Measurements from ENCODE around the gene PHIP.

DNA sequence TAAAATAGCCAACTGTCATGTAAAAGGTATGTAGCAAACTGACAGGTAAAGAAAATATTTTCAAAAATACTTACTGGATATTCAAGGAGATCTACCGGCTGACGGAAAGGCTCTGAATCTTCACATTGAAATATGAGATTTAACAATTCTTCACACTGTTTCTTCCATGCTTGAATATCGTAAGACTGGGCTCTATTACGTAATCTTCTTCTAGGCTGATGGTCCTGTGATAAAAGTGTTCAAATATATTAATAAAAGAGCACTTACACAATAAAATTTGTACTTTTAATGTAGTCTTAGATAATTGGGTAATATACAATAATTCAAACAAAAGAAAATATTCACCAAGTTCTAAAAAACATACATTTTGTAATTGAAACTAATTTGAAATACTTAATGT, 123.3 kb downstream of the PHIP start:
- no peak for TF ChIP-seq CTCF (IDR thresholded peaks at IDR 0.05)
- no peak for TF ChIP-seq POLR2A (IDR thresholded peaks at IDR 0.05)
- no peak for TF ChIP-seq EP300 (IDR thresholded peaks at IDR 0.05)
